ENCODE results near the gene TAS2R60. TPM values are rescaled to one million over a fixed set of nuclear protein-coding genes. Genes with fewer than 3 reads are reported as not detected.
"Not testable (repeated sequence)": the region's sequence is repeated elsewhere in the genome, so short reads cannot be mapped to it uniquely, and the experiment has no call there.

The TAS2R60 gene
- total and polyA plus RNA-seq, 2 of the 4 experiments (the other 2 are of a cell fraction) = not detected

DNA sequence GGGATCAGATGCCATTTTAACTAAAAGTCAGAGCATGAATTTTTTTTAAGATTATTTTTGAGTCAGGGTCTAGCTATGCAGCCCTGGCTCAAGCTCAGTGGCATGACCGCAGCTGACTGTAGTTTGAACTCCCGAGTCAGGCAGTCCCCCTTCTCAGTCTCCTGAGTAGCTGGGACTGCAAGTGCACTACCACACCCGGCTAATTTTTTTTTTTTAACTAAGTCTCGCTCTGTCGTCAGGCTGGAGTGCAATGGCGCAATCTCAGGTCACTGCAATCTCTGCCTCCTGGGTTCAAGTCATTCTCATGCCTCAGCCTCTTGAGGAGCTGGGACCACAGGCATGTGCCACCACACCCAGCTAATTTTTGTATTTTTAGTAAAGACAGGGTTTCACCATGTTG, 42.2 kb downstream of the TAS2R60 start:
- intact Hi-C loops (cut with micrococcal nuclease) (loop anchor here (5.0 kb wide), 1 partner anchor 73 kb away; no protein-coding TSS in a partner anchor), in situ Hi-C loops (cut with MboI; ENCODE audit: low sequenced_read_pairs) (no loop called here), dilution Hi-C loops (cut with HindIII; ENCODE audit: low sequenced_read_pairs, unreplicated experiment) (no loop called here)
- Histone ChIP-seq H2BK5ac (ENCODE audit: low read depth, low read length, poor library complexity, severe bottlenecking) (no peak overlapping the region), H3K56ac (ENCODE audit: extremely low read depth, insufficient read depth, low read length) (no peak overlapping the region), H3K27me3 (ENCODE audit: control insufficient read depth, insufficient read depth, low read length) (no peaks in the 10 kb centered on the region), H3K4me1 (ENCODE audit: control insufficient read depth, insufficient read depth, low read length) (peaks cover 4% of the 10 kb centered on the region), H3K9ac (ENCODE audit: low read depth, low read length) (no peak overlapping the region), H2BK120ac (ENCODE audit: low read depth, low read length) (no peak overlapping the region), H2AK9ac (replicated peaks; ENCODE audit: low read depth, low read length, poor library complexity) (no peak overlapping the region), H3K4me2 (ENCODE audit: low read depth, low read length) (no peak overlapping the region), H3K9me1 (ENCODE audit: insufficient read depth, low read length) (no peaks in the 10 kb centered on the region), H2BK15ac (ENCODE audit: low read depth, low read length) (no peak overlapping the region), H3K36me3 (ENCODE audit: control insufficient read depth, insufficient read depth, low read length) (no peaks in the 10 kb centered on the region), H4K20me1 (ENCODE audit: insufficient read depth, low read length) (no peaks in the 10 kb centered on the region), H3K79me1 (ENCODE audit: low read depth in 1 of 2, low read length in 2 of 2) (no peaks in the 10 kb centered on the region), H4K8ac (ENCODE audit: low read depth in 2 of 2, low read length in 2 of 2) (no peak overlapping the region), H2BK20ac (ENCODE audit: low read depth, low read length) (no peak overlapping the region), H3K4me3 (ENCODE audit: insufficient read depth, low read depth, low read length) (no peak overlapping the region), H3K14ac (replicated peaks; ENCODE audit: low read depth, low read length) (no peak overlapping the region), H3K18ac (ENCODE audit: low read depth, low read length) (no peak overlapping the region), H3K27ac (ENCODE audit: insufficient read depth, low read length) (no peak overlapping the region), H3K23ac (ENCODE audit: low read depth, low read length) (no peak overlapping the region), H2AK5ac (ENCODE audit: low read depth, low read length) (no peak overlapping the region), H4K5ac (ENCODE audit: low read depth, low read length) (no peak overlapping the region), H4K91ac (ENCODE audit: insufficient read depth, low read depth, low read length) (no peak overlapping the region), H2AFZ (replicated peaks; ENCODE audit: low read length, poor library complexity) (no peak overlapping the region), H3K9me3 (ENCODE audit: control insufficient read depth, insufficient read depth, low read length) (no peaks in the 10 kb centered on the region), H3K4ac (ENCODE audit: low read depth, low read length) (no peak overlapping the region)
- peak; percentile 54 for DNase-seq
- TF ChIP-seq, protein P1, sequence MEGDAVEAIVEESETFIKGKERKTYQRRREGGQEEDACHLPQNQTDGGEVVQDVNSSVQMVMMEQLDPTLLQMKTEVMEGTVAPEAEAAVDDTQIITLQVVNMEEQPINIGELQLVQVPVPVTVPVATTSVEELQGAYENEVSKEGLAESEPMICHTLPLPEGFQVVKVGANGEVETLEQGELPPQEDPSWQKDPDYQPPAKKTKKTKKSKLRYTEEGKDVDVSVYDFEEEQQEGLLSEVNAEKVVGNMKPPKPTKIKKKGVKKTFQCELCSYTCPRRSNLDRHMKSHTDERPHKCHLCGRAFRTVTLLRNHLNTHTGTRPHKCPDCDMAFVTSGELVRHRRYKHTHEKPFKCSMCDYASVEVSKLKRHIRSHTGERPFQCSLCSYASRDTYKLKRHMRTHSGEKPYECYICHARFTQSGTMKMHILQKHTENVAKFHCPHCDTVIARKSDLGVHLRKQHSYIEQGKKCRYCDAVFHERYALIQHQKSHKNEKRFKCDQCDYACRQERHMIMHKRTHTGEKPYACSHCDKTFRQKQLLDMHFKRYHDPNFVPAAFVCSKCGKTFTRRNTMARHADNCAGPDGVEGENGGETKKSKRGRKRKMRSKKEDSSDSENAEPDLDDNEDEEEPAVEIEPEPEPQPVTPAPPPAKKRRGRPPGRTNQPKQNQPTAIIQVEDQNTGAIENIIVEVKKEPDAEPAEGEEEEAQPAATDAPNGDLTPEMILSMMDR (conservative IDR thresholded peaks at IDR 0.05; ENCODE audit: low read depth, low read length) = no peak
- TF ChIP-seq CHD1 (IDR thresholded peaks at IDR 0.05; ENCODE audit: low read depth, low read length) (no peak), CEBPB (IDR thresholded peaks at IDR 0.05; ENCODE audit: low read depth, low read length) (peak; percentile 82)
- BruUV-seq (replicated peaks) = no TSS peak
- 80% methylated on average over 1 of the region's 6 CpGs; no CpG with 5 or more reads in 1 of the 2 experiments for WGBS, 2 experiments (ENCODE audit: extremely low coverage in 2 of 2, insufficient read length in 1 of 2)
- ATAC-seq (ENCODE audit: low read depth) = peak; percentile 46
- ChIA-PET POLR2A (ENCODE audit: unreplicated experiment) (no interaction called here), CTCF (no interaction called here)

DNA sequence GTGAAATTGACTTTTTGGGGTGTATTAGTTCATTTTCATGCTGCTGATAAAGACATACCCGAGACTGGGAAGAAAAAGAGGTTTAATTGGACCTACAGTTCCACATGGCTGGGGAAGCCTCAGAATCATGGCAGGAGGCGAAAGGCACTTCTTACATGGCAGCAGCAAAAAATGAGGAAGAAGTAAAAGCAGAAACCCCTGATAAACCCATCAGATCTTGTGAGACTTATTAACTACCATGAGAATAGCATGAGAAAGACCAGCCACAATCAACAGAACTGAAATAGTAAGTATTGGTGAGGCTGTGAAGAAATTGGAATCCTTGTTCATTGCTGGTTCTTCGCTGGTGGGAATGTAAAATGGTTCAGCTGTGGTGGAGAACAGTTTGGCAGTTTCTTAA, 43.0 kb downstream of the TAS2R60 start:
- H2AFZ ChIP-seq (replicated peaks; ENCODE audit: low read length, poor library complexity); CTCF ChIA-PET; H3K79me1 ChIP-seq (ENCODE audit: low read depth in 1 of 2, low read length in 2 of 2); H3K9me1 ChIP-seq (ENCODE audit: insufficient read depth, low read length); H4K5ac ChIP-seq (ENCODE audit: low read depth, low read length); ATAC-seq (ENCODE audit: low read depth); H3K4me1 ChIP-seq (ENCODE audit: control insufficient read depth, insufficient read depth, low read length); H4K20me1 ChIP-seq (ENCODE audit: insufficient read depth, low read length); H2BK20ac ChIP-seq (ENCODE audit: low read depth, low read length); H3K27me3 ChIP-seq (ENCODE audit: control insufficient read depth, insufficient read depth, low read length); H2AK9ac ChIP-seq (replicated peaks; ENCODE audit: low read depth, low read length, poor library complexity); H3K36me3 ChIP-seq (ENCODE audit: control insufficient read depth, insufficient read depth, low read length); H3K9ac ChIP-seq (ENCODE audit: low read depth, low read length); H3K14ac ChIP-seq (replicated peaks; ENCODE audit: low read depth, low read length); dilution Hi-C loops (cut with HindIII; ENCODE audit: low sequenced_read_pairs, unreplicated experiment); in situ Hi-C loops (cut with MboI; ENCODE audit: low sequenced_read_pairs); H3K4me3 ChIP-seq (ENCODE audit: insufficient read depth, low read depth, low read length); H4K91ac ChIP-seq (ENCODE audit: insufficient read depth, low read depth, low read length); H3K9me3 ChIP-seq (ENCODE audit: control insufficient read depth, insufficient read depth, low read length); H3K18ac ChIP-seq (ENCODE audit: low read depth, low read length); H2BK120ac ChIP-seq (ENCODE audit: low read depth, low read length); BruUV-seq (replicated peaks); H3K27ac ChIP-seq (ENCODE audit: insufficient read depth, low read length); H2BK5ac ChIP-seq (ENCODE audit: low read depth, low read length, poor library complexity, severe bottlenecking); H2BK15ac ChIP-seq (ENCODE audit: low read depth, low read length); H3K4ac ChIP-seq (ENCODE audit: low read depth, low read length); H3K4me2 ChIP-seq (ENCODE audit: low read depth, low read length); H3K23ac ChIP-seq (ENCODE audit: low read depth, low read length); H4K8ac ChIP-seq (ENCODE audit: low read depth in 2 of 2, low read length in 2 of 2); H2AK5ac ChIP-seq (ENCODE audit: low read depth, low read length); POLR2A ChIA-PET (ENCODE audit: unreplicated experiment); H3K56ac ChIP-seq (ENCODE audit: extremely low read depth, insufficient read depth, low read length); DNase-seq: not testable (repeated sequence)
- no CpG with 5 or more reads among the region's 3 CpGs for WGBS, 2 experiments (ENCODE audit: extremely low coverage in 2 of 2, insufficient read length in 1 of 2)
- intact Hi-C loops (cut with micrococcal nuclease) = loop anchor here (5.0 kb wide), 1 partner anchor 74 kb away; no protein-coding TSS in a partner anchor

Data from IMR-90 (cell line).